K562 (cell line): ENCODE results near the gene C22orf42. TPM values are rescaled to one million over a fixed set of nuclear protein-coding genes. Genes with fewer than 3 reads are reported as not detected.

Experiments
- ATAC-seq: fragments of 200-7000 bp; cut with Tn5 transposase; 3 replicates; pipeline ENCODE4 v1.9.1; 2020; ENCODE audit warnings: moderate library complexity
- BruUV-seq: library from RNA; stranded (reverse); fragments of 400-500 nt; replicated peaks from 2 replicates; lab custom pipeline; 2021; lab: Mats Ljungman, UMichigan
- CTCF ChIA-PET: fragments of 300-600 bp; formaldehyde crosslinking; extraction: SDS; loops from one replicate; lab custom pipeline; 2021; ENCODE audit warnings: low intra/inter-chr PET ratio; lab: Yijun Ruan, JAX
- POLR2A ChIA-PET: fragments of 300-600, 350-650 bp; sonication (Branson Sonifier 250); formaldehyde crosslinking; extraction: SDS; loops from one replicate; lab custom pipeline; 2021; ENCODE audit warnings: antibody characterized with exemption, inconsistent platforms; lab: Yijun Ruan, JAX
- DNase-seq, 4 experiments: peaks; one replicate each; pipeline versions ENCODE4 v3.0.0 to v3.0.0-alpha.2; 2011 to 2018; ENCODE audit warnings: low spot score in 3 of 4, mixed read lengths in 3 of 4; ENCODE audit errors: extremely low read depth in 1 of 4
- FAIRE-seq: peaks from 2 replicates; lab custom pipeline; 2011; peaks lifted over from hg19 to GRCh38; lab: Jason Lieb, UNC
- H2AFZ ChIP-seq: 2 replicates; pipeline ENCODE4 v1.6.0; 2011; ENCODE audit warnings: low read depth, low read length, control low read depth, inconsistent platforms
- H3K27ac ChIP-seq: fragments of 200-600 bp; 3 replicates; pipeline ENCODE4 v1.8.0; 2011; ENCODE audit warnings: low read depth, mild to moderate bottlenecking, control low read depth, inconsistent platforms, low read length, moderate library complexity, mixed read lengths; ENCODE audit errors: extremely low read depth
- H3K27me3 ChIP-seq, 2 experiments: fragments of 300-600 bp in 1 of 2; 2 replicates in 1 of 2; 3 replicates in 1 of 2; pipeline versions ENCODE4 v1.6.0 to v1.8.0; 2011; ENCODE audit warnings: inconsistent platforms in 2 of 2, low read length in 2 of 2, mild to moderate bottlenecking in 1 of 2, mixed read lengths in 1 of 2, moderate library complexity in 1 of 2; ENCODE audit not compliant: control insufficient read depth in 2 of 2, insufficient read depth in 2 of 2
- H3K36me3 ChIP-seq: fragments of 300-600 bp; 3 replicates; pipeline ENCODE4 v1.8.0; 2011; ENCODE audit warnings: mild to moderate bottlenecking, low read length, inconsistent platforms; ENCODE audit not compliant: control insufficient read depth, insufficient read depth
- H3K4me1 ChIP-seq, 2 experiments: fragments of 200-600 bp in 1 of 2; replicated peaks in 1 of 2; 2 replicates in 1 of 2; 3 replicates in 1 of 2; pipeline versions ENCODE4 v1.5.1 to v1.8.0; 2011; ENCODE audit warnings: inconsistent platforms in 2 of 2, low read length in 2 of 2, mild to moderate bottlenecking in 1 of 2, mixed read lengths in 1 of 2, moderate library complexity in 1 of 2; ENCODE audit not compliant: control insufficient read depth in 2 of 2, insufficient read depth in 2 of 2
- H3K4me2 ChIP-seq: 2 replicates; pipeline ENCODE4 v1.6.1; 2011; ENCODE audit warnings: low read length, control low read depth, inconsistent platforms, mixed read lengths; ENCODE audit not compliant: insufficient read depth
- H3K4me3 ChIP-seq: fragments of 200-600 bp; sonication (generic), shearing (Covaris generic); 2 replicates; pipeline ENCODE4 v1.5.1; 2016; ENCODE audit warnings: control low read depth, inconsistent platforms
- H3K79me2 ChIP-seq: fragments of 200-600 bp; 3 replicates; pipeline ENCODE4 v1.8.0; 2011; ENCODE audit warnings: low read length, inconsistent platforms; ENCODE audit not compliant: control insufficient read depth, insufficient read depth
- H3K9ac ChIP-seq, 2 experiments: 2 replicates each; pipeline versions ENCODE4 v1.6.0 to v1.6.1; 2011; ENCODE audit warnings: low read depth in 2 of 2, low read length in 2 of 2, control low read depth in 1 of 2, inconsistent platforms in 1 of 2, mild to moderate bottlenecking in 1 of 2, mixed read lengths in 1 of 2; ENCODE audit not compliant: insufficient read depth in 1 of 2
- H3K9me1 ChIP-seq: one replicate; pipeline ENCODE4 v1.6.0; 2011; ENCODE audit warnings: inconsistent platforms, mild to moderate bottlenecking, low read length, moderate library complexity; ENCODE audit not compliant: control insufficient read depth, insufficient read depth
- H3K9me3 ChIP-seq: replicated peaks from 2 replicates; pipeline ENCODE4 v1.5.1; 2011; ENCODE audit warnings: low read depth, low read length, inconsistent platforms; ENCODE audit not compliant: control insufficient read depth, insufficient read depth
- H4K20me1 ChIP-seq: replicated peaks from 2 replicates; pipeline ENCODE4 v1.6.1; 2011; ENCODE audit warnings: low read length, inconsistent platforms, mixed read lengths; ENCODE audit not compliant: control insufficient read depth, insufficient read depth
- BRF2 ChIP-seq: IDR thresholded peaks from 3 replicates; pipeline ENCODE4 v1.6.1; 2011; ENCODE audit warnings: borderline replicate concordance, mild to moderate bottlenecking; ENCODE audit not compliant: insufficient read length, insufficient read depth
- CEBPG ChIP-seq, 3 experiments: fragments of 200-800 bp in 1 of 3; sonication (Bioruptor generic) in 1 of 3; sonication (generic) in 1 of 3; formaldehyde crosslinking in 1 of 3; IDR thresholded peaks in 2 of 3; conservative IDR thresholded peaks in 1 of 3; 2 replicates each; pipeline versions ENCODE4 v1.6.1 to v1.8.0; 2016 to 2022; ENCODE audit warnings: missing compliant biosample characterization in 2 of 3, missing genetic modification characterization in 2 of 3, mild to moderate bottlenecking in 1 of 3, missing genetic modification reagents in 1 of 3
- DPF2 ChIP-seq: fragments of 450-650 bp; IDR thresholded peaks from 2 replicates; pipeline ENCODE4 v1.6.1; 2016
- EZH2 ChIP-seq: IDR thresholded peaks from 2 replicates; pipeline ENCODE4 v1.6.1; 2012; ENCODE audit warnings: low read depth, mild to moderate bottlenecking, inconsistent platforms, low read length, borderline replicate concordance
- FOXA3 ChIP-seq, 2 experiments: fragments of 450-650 bp in 1 of 2; sonication (generic) in 1 of 2; formaldehyde crosslinking; IDR thresholded peaks in 1 of 2; conservative IDR thresholded peaks in 1 of 2; 2 replicates each; pipeline versions ENCODE4 v1.4.0 to v1.8.0; 2020 to 2022; ENCODE audit warnings: mild to moderate bottlenecking in 2 of 2, missing genetic modification reagents in 1 of 2
- JUN ChIP-seq, 2 experiments: sonication (generic) in 1 of 2; formaldehyde crosslinking in 1 of 2; IDR thresholded peaks; 2 replicates each; pipeline versions ENCODE4 v1.6.1 to v1.8.0; 2012 to 2022; ENCODE audit warnings: borderline replicate concordance in 2 of 2, mild to moderate bottlenecking in 2 of 2, improper control_type of control experiment in 1 of 2, low read depth in 1 of 2, low read length in 1 of 2, missing genetic modification reagents in 1 of 2
- KDM1A ChIP-seq, 2 experiments: fragments of 450-650 bp; IDR thresholded peaks; 2 replicates each; pipeline ENCODE4 v1.6.1; 2016; ENCODE audit warnings: mild to moderate bottlenecking in 2 of 2
- NKRF ChIP-seq: fragments of 450-650 bp; IDR thresholded peaks from 2 replicates; pipeline ENCODE4 v1.6.1; 2016; ENCODE audit warnings: borderline replicate concordance
- POLR2AphosphoS5 ChIP-seq: IDR thresholded peaks from 2 replicates; pipeline ENCODE4 v1.6.1; 2011; ENCODE audit warnings: mild to moderate bottlenecking, low read depth, low read length, moderate library complexity; ENCODE audit not compliant: control insufficient read depth, insufficient read depth
- POU5F1 ChIP-seq: fragments of 150-350 bp; IDR thresholded peaks from 2 replicates; pipeline ENCODE4 v1.6.1; 2014; ENCODE audit warnings: borderline replicate concordance, low read length, low read depth, mild to moderate bottlenecking; ENCODE audit not compliant: partially characterized antibody
- RNF2 ChIP-seq: sonication (generic); IDR thresholded peaks from 2 replicates; pipeline ENCODE4 v1.6.1; 2016
- SAFB2 ChIP-seq: fragments of 200-400 bp; formaldehyde crosslinking; IDR thresholded peaks from 2 replicates; pipeline ENCODE4 v1.6.1; 2018; ENCODE audit warnings: borderline replicate concordance, low read length, low read depth, moderate library complexity; ENCODE audit not compliant: severe bottlenecking
- STAT5A ChIP-seq: IDR thresholded peaks from 2 replicates; pipeline ENCODE4 v1.6.1; 2012; ENCODE audit warnings: low read length, inconsistent platforms, borderline replicate concordance
- TAF9B ChIP-seq: fragments of 450-650 bp; IDR thresholded peaks from 2 replicates; pipeline ENCODE4 v1.6.1; 2018; ENCODE audit warnings: mild to moderate bottlenecking; ENCODE audit not compliant: partially characterized antibody
- WHSC1 ChIP-seq: IDR thresholded peaks from one replicate; pipeline ENCODE4 v1.6.1; 2012; ENCODE audit warnings: low read length, control low read depth, inconsistent platforms
- ZNF232 ChIP-seq: sonication (generic); formaldehyde crosslinking; IDR thresholded peaks from 2 replicates; pipeline ENCODE4 v1.8.0; 2022; ENCODE audit warnings: mild to moderate bottlenecking, missing genetic modification reagents
- ZNF511 ChIP-seq: sonication (generic); formaldehyde crosslinking; IDR thresholded peaks from 2 replicates; pipeline ENCODE4 v1.8.0; 2022; ENCODE audit warnings: mild to moderate bottlenecking, missing genetic modification reagents
- ZNF668 ChIP-seq: fragments of 250-450 bp; sonication (Bioruptor Pico); IDR thresholded peaks from 2 replicates; pipeline ENCODE4 v1.8.0; 2022; ENCODE audit warnings: mild to moderate bottlenecking, inconsistent platforms
- ZNF830 ChIP-seq: fragments of 250-450 bp; sonication (Bioruptor Pico); IDR thresholded peaks from 2 replicates; pipeline ENCODE4 v1.5.0; 2021; ENCODE audit warnings: mild to moderate bottlenecking
- WGBS: fragments of 100-300 bp; shearing (Covaris generic); methylation state at CpG from one replicate; pipeline ENCODE4 v1.1.6; 2016; ENCODE audit warnings: low coverage, mixed read lengths; ENCODE audit not compliant: insufficient coverage; ENCODE audit errors: missing lambda C conversion rate; 5-methylcytosine and 5-hydroxymethylcytosine counted together
- in situ Hi-C: fragments of 300-500 bp; cut with MboI; formaldehyde crosslinking; loops from 4 replicates; pipeline ENCODE4 v1.15.0; 2018; ENCODE audit warnings: inconsistent platforms, mixed read lengths
- intact Hi-C: fragments of 100-400 bp; cut with micrococcal nuclease; formaldehyde crosslinking; loops from 2 replicates; pipeline ENCODE4 v1.14.2; 2022
- polyA plus RNA-seq, 8 experiments: library from polyadenylated mRNA; depleted of rRNA in 4 of 8; stranded (reverse) in 5 of 8; unstranded in 3 of 8; fragments of >200 nt; fragmentation: Nextera tagmentation in 2 of 8; fragmentation: Illumina TruSeq in 1 of 8; extraction: Ambion mirVana in 2 of 8; extraction: Trizol in 1 of 8; gene quantifications; 2 replicates each; pipeline versions ENCODE4 v1.2.1 to v1.2.3, GENCODE V29; 2011 to 2014; ENCODE audit warnings: inconsistent platforms in 1 of 8, missing spikeins in 1 of 8
- total RNA-seq, 7 experiments: library from RNA; depleted of rRNA in 6 of 7; stranded (reverse); fragments of >200 nt in 6 of 7; fragmentation: Illumina TruSeq in 2 of 7; extraction: Trizol in 2 of 7; gene quantifications; 2 replicates each; pipeline versions ENCODE4 v1.2.1 to v1.2.3, GENCODE V29; 2011 to 2021; ENCODE audit warnings: low replicate concordance in 1 of 7

The C22orf42 gene
- total and polyA plus RNA-seq, 9 of the 15 experiments (the other 6 are each of a cell fraction or from before 2014, with no cell fraction given) = not detected

- WGBS = 0% methylated on average over 3 of the region's 3 CpGs
These were observed 26.7 kb upstream of the C22orf42 start for GRCh38 chr22:32185821-32186220.

More at GRCh38 chr22:32185821-32186220, 26.7 kb upstream of the C22orf42 start:
- no peaks in the 10 kb centered on the region for H3K4me1 ChIP-seq
- H3K36me3 ChIP-seq = no peaks in the 10 kb centered on the region
- intact Hi-C loops = no loop called here
- H3K4me2 ChIP-seq = no peak overlapping the region
- H3K4me3 ChIP-seq = no peak overlapping the region
- no peak overlapping the region for H2AFZ ChIP-seq
- ATAC-seq = no peak
- H3K9me3 ChIP-seq = no peaks in the 10 kb centered on the region
- in situ Hi-C loops = no loop called here
- no peak for DNase-seq
- ChIA-PET CTCF (no interaction called here), POLR2A (no interaction called here)
- no peaks in the 10 kb centered on the region for H3K27me3 ChIP-seq
- no TSS peak for BruUV-seq
- H3K9me1 ChIP-seq = no peaks in the 10 kb centered on the region
- TF ChIP-seq ZNF668 (CRISPR knock-in tag) (no peak), NKRF (no peak), BRF2 (no peak), ZNF511 (no peak), POU5F1 (no peak), WHSC1 (no peak), CEBPG (CRISPR knock-in tag; IDR thresholded peaks at IDR 0.05) (no peak), CEBPG (tag; conservative IDR thresholded peaks at IDR 0.05 in 1 of 2, IDR thresholded peaks at IDR 0.05 in 1 of 2) (no peak), DPF2 (no peak), KDM1A (IDR thresholded peaks at IDR 0.05) (no peak), RNF2 (no peak), STAT5A (no peak), ZNF232 (CRISPR knock-in tag) (no peak), TAF9B (no peak), FOXA3 (CRISPR knock-in tag; conservative IDR thresholded peaks at IDR 0.05 in 1 of 2, IDR thresholded peaks at IDR 0.05 in 1 of 2) (no peak), EZH2 (no peak), JUN (IDR thresholded peaks at IDR 0.05; ENCODE audit: borderline replicate concordance, low read depth, low read length) (no peak), JUN (CRISPR knock-in tag; IDR thresholded peaks at IDR 0.05; ENCODE audit: borderline replicate concordance) (no peak), POLR2AphosphoS5 (no peak), ZNF830 (CRISPR knock-in tag) (no peak), SAFB2 (no peak)
- H3K9ac ChIP-seq = no peak overlapping the region
- no peaks in the 10 kb centered on the region for H3K79me2 ChIP-seq
- H4K20me1 ChIP-seq = no peaks in the 10 kb centered on the region
- no peak for FAIRE-seq
- no peak overlapping the region for H3K27ac ChIP-seq
